ENCODE measurements around the gene TRAP1. TPM values are rescaled to one million over a fixed set of nuclear protein-coding genes. Genes with fewer than 3 reads are reported as not detected.

The TRAP1 gene
- polyA plus RNA-seq, 4 donors = 25.5 to 89.2 (median 64.5) TPM

DNA sequence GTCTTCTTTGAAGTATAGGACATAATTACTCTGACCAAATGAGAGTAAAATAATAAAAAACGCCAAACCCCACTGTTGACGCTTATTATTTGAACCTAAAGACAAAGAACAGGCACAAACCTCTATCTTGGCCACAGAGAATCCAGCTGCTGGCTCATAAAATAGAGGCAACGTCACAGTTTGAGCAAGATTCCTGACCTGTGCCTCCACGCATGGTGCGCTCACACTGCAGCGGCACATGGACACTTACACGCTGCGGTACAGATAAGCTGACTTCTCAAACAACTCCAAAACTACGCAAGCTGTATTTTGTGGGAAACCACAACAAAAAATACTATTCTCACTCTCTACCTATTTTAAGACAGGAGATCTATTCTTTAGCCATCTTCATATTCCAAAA lies 38.8 kb upstream of the TRAP1 start:
- peaks cover 12 to 55% (median 21%) of the 10 kb centered on the region in 3 donors for H3K36me3 ChIP-seq (ENCODE audit: control insufficient read depth in 3 of 3, insufficient read depth in 2 of 3, low read depth in 1 of 3, low read length in 3 of 3)
- H3K27ac ChIP-seq (ENCODE audit: low read depth in 1 of 3, low read length in 2 of 3) = no peak overlapping the region

DNA sequence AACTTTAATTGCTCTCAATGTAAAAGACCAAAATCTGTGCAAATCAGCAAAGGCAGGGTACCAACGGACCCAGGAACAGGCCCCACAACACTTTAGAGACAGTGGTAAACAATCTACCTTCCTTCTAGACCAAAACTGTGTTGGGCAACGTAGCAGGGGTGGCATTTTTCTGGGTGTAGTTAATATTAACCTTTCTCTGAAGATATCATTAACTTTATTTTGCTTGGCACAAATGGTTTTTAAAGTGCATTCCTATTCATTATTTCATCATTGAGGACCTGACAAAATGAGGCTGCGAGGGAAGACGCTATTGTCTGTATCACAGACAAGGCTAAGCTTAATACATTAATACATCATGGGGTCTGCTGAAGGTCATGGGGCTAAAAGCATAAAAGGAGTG lies 37.9 kb upstream of the TRAP1 start:
- peaks cover 12 to 51% (median 21%) of the 10 kb centered on the region in 3 donors for H3K36me3 ChIP-seq (ENCODE audit: control insufficient read depth in 3 of 3, insufficient read depth in 2 of 3, low read depth in 1 of 3, low read length in 3 of 3)

More for the DNA sequence above, 38.8 kb upstream of the TRAP1 start:
- FAIRE-seq (no peak), DNase-seq (no peak)
- no peaks in the 10 kb centered on the region for H3K4me1 ChIP-seq (ENCODE audit: control insufficient read depth in 3 of 3, insufficient read depth in 2 of 3, low read depth in 1 of 3, low read length in 2 of 3)
- WGBS, 3 donors = 84 to 91% (median 90%) methylated on average over 9 of the region's 9 CpGs
- H3K9me3 ChIP-seq (ENCODE audit: control insufficient read depth in 2 of 2, insufficient read depth in 1 of 2, low read depth in 1 of 2, low read length in 1 of 2) = no peaks in the 10 kb centered on the region
- H3K4me3 ChIP-seq (ENCODE audit: low read depth in 1 of 3, low read length in 3 of 3) = no peak overlapping the region
- no peaks in the 10 kb centered on the region for H3K27me3 ChIP-seq (ENCODE audit: control insufficient read depth in 3 of 3, insufficient read depth in 3 of 3, low read length in 3 of 3)

DNA sequence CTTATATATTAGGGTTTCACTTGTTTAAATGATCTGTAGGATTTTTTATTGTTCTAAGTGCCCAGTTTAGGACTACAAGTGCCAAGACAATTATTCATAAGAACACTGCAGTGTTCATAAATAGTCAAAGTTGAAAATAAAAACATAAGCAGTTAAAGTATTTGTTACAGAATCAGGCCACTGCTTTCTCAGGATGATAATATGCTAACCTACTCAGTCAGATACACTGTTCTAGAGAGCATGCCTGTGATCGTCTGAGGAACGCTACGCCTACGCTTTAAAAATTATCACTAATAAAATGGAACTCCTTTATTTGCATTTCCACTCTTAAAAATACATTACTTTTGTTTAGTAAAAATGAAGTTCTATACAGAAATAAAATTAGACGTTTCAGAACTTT lies 37.4 kb upstream of the TRAP1 start:
- no peak for DNase-seq
- peaks cover 12 to 50% (median 21%) of the 10 kb centered on the region in 3 donors for H3K36me3 ChIP-seq (ENCODE audit: control insufficient read depth in 3 of 3, insufficient read depth in 2 of 3, low read depth in 1 of 3, low read length in 3 of 3)
- H3K27ac ChIP-seq (ENCODE audit: low read depth in 1 of 3, low read length in 2 of 3) = no peak overlapping the region
- no peak for FAIRE-seq
- H3K4me3 ChIP-seq (ENCODE audit: low read depth in 1 of 3, low read length in 3 of 3) = no peak overlapping the region
- H3K9me3 ChIP-seq (ENCODE audit: control insufficient read depth in 2 of 2, insufficient read depth in 1 of 2, low read depth in 1 of 2, low read length in 1 of 2) = no peaks in the 10 kb centered on the region
- no peaks in the 10 kb centered on the region for H3K27me3 ChIP-seq (ENCODE audit: control insufficient read depth in 3 of 3, insufficient read depth in 3 of 3, low read length in 3 of 3)
- no peaks in the 10 kb centered on the region for H3K4me1 ChIP-seq (ENCODE audit: control insufficient read depth in 3 of 3, insufficient read depth in 2 of 3, low read depth in 1 of 3, low read length in 2 of 3)
- WGBS, 3 donors = 89 to 92% (median 90%) methylated on average over 5 of the region's 5 CpGs

More for the DNA sequence above, 37.9 kb upstream of the TRAP1 start:
- WGBS, 3 donors = 85 to 92% (median 86%) methylated on average over 4 of the region's 4 CpGs
- no peak for DNase-seq
- no peak overlapping the region for H3K4me3 ChIP-seq (ENCODE audit: low read depth in 1 of 3, low read length in 3 of 3)
- no peaks in the 10 kb centered on the region for H3K9me3 ChIP-seq (ENCODE audit: control insufficient read depth in 2 of 2, insufficient read depth in 1 of 2, low read depth in 1 of 2, low read length in 1 of 2)
- H3K27ac ChIP-seq (ENCODE audit: low read depth in 1 of 3, low read length in 2 of 3) = no peak overlapping the region
- FAIRE-seq = no peak
- no peaks in the 10 kb centered on the region for H3K4me1 ChIP-seq (ENCODE audit: control insufficient read depth in 3 of 3, insufficient read depth in 2 of 3, low read depth in 1 of 3, low read length in 2 of 3)
- H3K27me3 ChIP-seq (ENCODE audit: control insufficient read depth in 3 of 3, insufficient read depth in 3 of 3, low read length in 3 of 3) = no peaks in the 10 kb centered on the region

DNA sequence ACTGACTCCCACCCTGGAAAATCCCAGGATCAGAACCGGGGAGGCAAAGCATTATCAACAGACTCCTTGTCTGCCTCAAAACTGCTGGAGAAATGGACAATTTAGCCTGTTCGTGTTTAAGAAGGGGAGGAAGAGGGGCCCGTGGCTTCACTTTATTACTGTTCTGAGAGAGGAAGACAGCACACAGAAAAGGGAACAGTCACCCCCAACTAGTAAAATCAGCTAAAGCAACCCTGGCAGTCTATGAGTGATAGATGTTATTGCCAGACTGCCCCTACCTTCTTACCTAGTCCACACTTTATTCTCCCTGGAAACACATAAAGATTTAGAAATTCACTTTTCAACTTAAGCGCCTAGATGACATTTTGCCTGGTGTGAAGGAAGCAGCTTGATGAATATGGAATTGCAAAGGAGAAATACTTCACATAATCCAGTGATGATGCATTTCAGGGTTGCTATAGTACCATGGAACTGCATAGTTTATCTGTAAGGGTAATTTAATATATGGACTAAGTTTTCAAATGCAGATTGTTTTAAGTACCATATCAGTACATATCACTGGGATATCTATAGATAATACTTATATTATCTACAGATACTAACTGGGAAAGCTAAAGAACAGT lies 36.9 kb upstream of the TRAP1 start:
- no peak overlapping the region for H3K27ac ChIP-seq (ENCODE audit: low read depth in 1 of 3, low read length in 2 of 3)
- peaks cover 12 to 48% (median 21%) of the 10 kb centered on the region in 3 donors for H3K36me3 ChIP-seq (ENCODE audit: control insufficient read depth in 3 of 3, insufficient read depth in 2 of 3, low read depth in 1 of 3, low read length in 3 of 3)
- WGBS, 3 donors = 90 to 97% (median 90%) methylated on average over 4 of the region's 4 CpGs
- H3K4me3 ChIP-seq (ENCODE audit: low read depth in 1 of 3, low read length in 3 of 3) = no peak overlapping the region
- FAIRE-seq (no peak), DNase-seq (no peak)
- no peaks in the 10 kb centered on the region for H3K9me3 ChIP-seq (ENCODE audit: control insufficient read depth in 2 of 2, insufficient read depth in 1 of 2, low read depth in 1 of 2, low read length in 1 of 2)
- no peaks in the 10 kb centered on the region for H3K27me3 ChIP-seq (ENCODE audit: control insufficient read depth in 3 of 3, insufficient read depth in 3 of 3, low read length in 3 of 3)
- H3K4me1 ChIP-seq (ENCODE audit: control insufficient read depth in 3 of 3, insufficient read depth in 2 of 3, low read depth in 1 of 3, low read length in 2 of 3) = no peaks in the 10 kb centered on the region

DNA sequence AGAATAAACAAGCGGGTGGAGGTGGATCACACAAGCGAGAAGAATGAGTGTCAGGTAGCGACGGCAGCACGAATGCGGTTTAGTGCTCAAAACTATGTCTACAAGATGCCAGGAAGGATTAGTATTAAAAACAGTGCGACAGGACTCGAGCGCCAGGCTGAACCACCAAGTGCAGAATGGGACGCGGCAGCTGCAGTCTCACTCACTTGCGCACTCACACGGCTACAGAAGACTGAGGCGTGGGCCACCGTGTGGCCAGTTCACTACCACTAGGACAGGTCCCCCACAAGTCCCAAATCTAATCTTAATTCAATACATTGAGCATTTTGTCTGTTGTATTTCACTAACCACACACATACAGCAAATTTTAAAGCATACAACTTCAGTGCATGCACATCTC lies 35.7 kb upstream of the TRAP1 start:
- DNase-seq (no peak), FAIRE-seq (no peak)
- Histone ChIP-seq H3K27ac (ENCODE audit: low read depth in 1 of 3, low read length in 2 of 3) (no peak overlapping the region), H3K9me3 (ENCODE audit: control insufficient read depth in 2 of 2, insufficient read depth in 1 of 2, low read depth in 1 of 2, low read length in 1 of 2) (no peaks in the 10 kb centered on the region), H3K36me3 (ENCODE audit: control insufficient read depth in 3 of 3, insufficient read depth in 2 of 3, low read depth in 1 of 3, low read length in 3 of 3) (peaks cover 12 to 47% (median 19%) of the 10 kb centered on the region in 3 donors), H3K4me1 (ENCODE audit: control insufficient read depth in 3 of 3, insufficient read depth in 2 of 3, low read depth in 1 of 3, low read length in 2 of 3) (no peaks in the 10 kb centered on the region), H3K4me3 (ENCODE audit: low read depth in 1 of 3, low read length in 3 of 3) (no peak overlapping the region), H3K27me3 (ENCODE audit: control insufficient read depth in 3 of 3, insufficient read depth in 3 of 3, low read length in 3 of 3) (no peaks in the 10 kb centered on the region)
- WGBS, 3 donors = 93 to 98% (median 95%) methylated on average over 15 of the region's 15 CpGs

DNA sequence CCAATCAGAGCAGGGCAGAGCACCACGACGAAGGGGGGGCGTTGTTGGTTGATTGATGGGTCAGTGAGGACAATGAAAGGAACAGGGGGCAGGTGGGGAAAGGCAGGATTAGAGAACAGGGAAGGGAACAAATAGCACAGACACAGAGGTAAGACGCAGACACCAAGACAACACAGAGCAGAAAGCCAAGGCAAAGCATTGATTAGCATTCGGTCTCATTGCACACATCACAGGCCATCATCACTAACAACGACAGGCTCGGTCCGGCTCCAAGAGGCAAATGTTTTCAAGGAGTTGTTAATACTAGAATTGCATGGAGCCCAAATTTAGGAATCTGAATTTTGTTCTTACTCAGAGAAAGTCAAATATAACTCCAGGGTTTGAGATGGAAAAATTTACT lies 34.6 kb upstream of the TRAP1 start:
- peaks cover 7 to 44% (median 16%) of the 10 kb centered on the region in 3 donors for H3K36me3 ChIP-seq (ENCODE audit: control insufficient read depth in 3 of 3, insufficient read depth in 2 of 3, low read depth in 1 of 3, low read length in 3 of 3)
- DNase-seq = no peak
- H3K27ac ChIP-seq (ENCODE audit: low read depth in 1 of 3, low read length in 2 of 3) = no peak overlapping the region
- no peaks in the 10 kb centered on the region for H3K4me1 ChIP-seq (ENCODE audit: control insufficient read depth in 3 of 3, insufficient read depth in 2 of 3, low read depth in 1 of 3, low read length in 2 of 3)
- WGBS, 3 donors = 90 to 98% (median 98%) methylated on average over 8 of the region's 8 CpGs
- H3K27me3 ChIP-seq (ENCODE audit: control insufficient read depth in 3 of 3, insufficient read depth in 3 of 3, low read length in 3 of 3) = no peaks in the 10 kb centered on the region
- no peaks in the 10 kb centered on the region for H3K9me3 ChIP-seq (ENCODE audit: control insufficient read depth in 2 of 2, insufficient read depth in 1 of 2, low read depth in 1 of 2, low read length in 1 of 2)
- H3K4me3 ChIP-seq (ENCODE audit: low read depth in 1 of 3, low read length in 3 of 3) = no peak overlapping the region
- FAIRE-seq = no peak

DNA sequence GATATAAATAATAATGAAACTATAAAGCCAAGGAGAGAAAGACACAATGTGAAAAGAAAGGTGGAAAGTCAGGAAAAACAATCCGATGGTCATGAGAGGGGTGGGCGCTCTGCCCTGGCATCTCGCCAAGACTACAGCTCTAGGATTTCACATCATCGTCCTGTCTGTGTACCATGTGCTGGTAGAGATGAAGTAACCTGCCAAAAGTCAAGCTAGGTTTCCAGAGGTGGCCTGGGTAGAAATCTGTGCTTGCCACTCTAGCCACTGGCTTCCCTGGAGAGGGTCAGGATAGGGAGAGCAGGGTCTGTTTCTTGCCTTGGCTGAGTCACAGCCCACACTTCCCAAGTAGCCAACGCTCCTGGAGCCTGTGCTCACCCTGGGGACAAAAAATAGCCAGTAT lies 31.0 kb upstream of the TRAP1 start:
- Histone ChIP-seq H3K4me1 (ENCODE audit: control insufficient read depth in 3 of 3, insufficient read depth in 2 of 3, low read depth in 1 of 3, low read length in 2 of 3) (no peaks in the 10 kb centered on the region), H3K27ac (ENCODE audit: low read depth in 1 of 3, low read length in 2 of 3) (no peak overlapping the region), H3K36me3 (ENCODE audit: control insufficient read depth in 3 of 3, insufficient read depth in 2 of 3, low read depth in 1 of 3, low read length in 3 of 3) (peaks cover 0 to 66% (median 27%) of the 10 kb centered on the region in 3 donors), H3K4me3 (ENCODE audit: low read depth in 1 of 3, low read length in 3 of 3) (no peak overlapping the region), H3K9me3 (ENCODE audit: control insufficient read depth in 2 of 2, insufficient read depth in 1 of 2, low read depth in 1 of 2, low read length in 1 of 2) (no peaks in the 10 kb centered on the region), H3K27me3 (ENCODE audit: control insufficient read depth in 3 of 3, insufficient read depth in 3 of 3, low read length in 3 of 3) (no peaks in the 10 kb centered on the region)
- DNase-seq (no peak), FAIRE-seq (no peak)
- WGBS, 3 donors = 85 to 95% (median 87%) methylated on average over 5 of the region's 5 CpGs

DNA sequence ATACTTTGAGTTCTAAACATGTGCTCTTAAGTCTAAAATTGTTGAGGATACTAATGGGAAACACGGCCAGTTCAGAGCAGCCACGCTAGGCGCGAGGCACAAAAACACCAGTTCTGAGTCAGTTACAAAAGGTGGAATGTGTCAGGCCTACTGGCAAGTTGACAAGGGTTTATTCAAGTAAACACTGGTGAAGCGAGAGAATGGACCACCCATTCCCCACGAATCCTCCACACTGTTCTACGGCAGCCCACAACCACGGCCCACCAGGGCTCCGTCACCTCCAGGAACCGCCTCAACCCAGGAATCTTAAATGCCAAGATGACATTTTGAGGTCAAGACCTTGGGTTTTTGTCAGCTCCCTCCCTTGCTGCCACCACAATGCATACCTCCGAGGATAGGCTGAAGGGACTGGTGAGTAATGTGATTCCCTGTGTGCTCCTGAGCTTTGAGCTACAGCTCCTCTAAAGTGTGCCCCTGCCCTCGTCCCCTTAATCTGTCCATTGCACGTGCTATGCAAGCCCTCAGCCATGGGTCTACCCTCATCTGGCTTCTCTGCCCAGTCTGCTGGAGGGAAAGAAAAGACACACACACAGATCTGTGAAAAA lies 28.5 kb upstream of the TRAP1 start:
- H3K9me3 ChIP-seq (ENCODE audit: control insufficient read depth in 2 of 2, insufficient read depth in 1 of 2, low read depth in 1 of 2, low read length in 1 of 2) = no peaks in the 10 kb centered on the region
- H3K27me3 ChIP-seq (ENCODE audit: control insufficient read depth in 3 of 3, insufficient read depth in 3 of 3, low read length in 3 of 3) = no peaks in the 10 kb centered on the region
- DNase-seq (no peak), FAIRE-seq (no peak)
- H3K36me3 ChIP-seq (ENCODE audit: control insufficient read depth in 3 of 3, insufficient read depth in 2 of 3, low read depth in 1 of 3, low read length in 3 of 3) = peaks cover 9 to 73% (median 25%) of the 10 kb centered on the region in 3 donors
- WGBS, 3 donors = 77 to 90% (median 87%) methylated on average over 13 of the region's 13 CpGs
- no peak overlapping the region for H3K27ac ChIP-seq (ENCODE audit: low read depth in 1 of 3, low read length in 2 of 3)
- no peaks in the 10 kb centered on the region for H3K4me1 ChIP-seq (ENCODE audit: control insufficient read depth in 3 of 3, insufficient read depth in 2 of 3, low read depth in 1 of 3, low read length in 2 of 3)
- no peak overlapping the region for H3K4me3 ChIP-seq (ENCODE audit: low read depth in 1 of 3, low read length in 3 of 3)
